H1 (cell line): Measurements from ENCODE around the gene ACTL7A.

ENCODE experiments used
- BACH1 ChIP-seq: IDR thresholded peaks from 2 replicates; pipeline ENCODE4 v1.6.1; 2012; ENCODE audit warnings: low read length, improper control_type of control experiment
- CHD1 ChIP-seq: IDR thresholded peaks from 2 replicates; pipeline ENCODE4 v1.6.1; 2012; ENCODE audit warnings: low read depth, low read length, improper control_type of control experiment
- CREB1 ChIP-seq: IDR thresholded peaks from 2 replicates; pipeline ENCODE4 v1.6.1; 2012; ENCODE audit warnings: inconsistent platforms
- CTCF ChIP-seq, 3 experiments: IDR thresholded peaks; 1 replicate in 2 of 3; 2 replicates in 1 of 3; pipeline versions ENCODE4 v1.5.1 to v1.6.1; 2011; ENCODE audit warnings: low read length in 3 of 3, mild to moderate bottlenecking in 3 of 3, inconsistent platforms in 2 of 3, low read depth in 1 of 3, moderate library complexity in 1 of 3; ENCODE audit not compliant: insufficient read depth in 1 of 3; ENCODE audit errors: control extremely low read depth in 1 of 3
- EZH2 ChIP-seq: fragments of 200-600 bp; sonication (generic); IDR thresholded peaks from 2 replicates; pipeline ENCODE4 v1.7.1; 2012; ENCODE audit warnings: low read depth, mild to moderate bottlenecking, moderate library complexity, low read length, inconsistent platforms; ENCODE audit not compliant: severe bottlenecking
- GABPA ChIP-seq: IDR thresholded peaks from 2 replicates; pipeline ENCODE4 v1.6.1; 2011; ENCODE audit warnings: mild to moderate bottlenecking, low read length, moderate library complexity, borderline replicate concordance; ENCODE audit not compliant: insufficient read depth
- HDAC6 ChIP-seq: IDR thresholded peaks from one replicate; pipeline ENCODE4 v1.7.1; 2012; ENCODE audit warnings: low read depth, mild to moderate bottlenecking, inconsistent platforms, low read length, moderate library complexity
- POLR2A ChIP-seq, 2 experiments: IDR thresholded peaks; 1 replicate in 1 of 2; 2 replicates in 1 of 2; pipeline ENCODE4 v1.6.1; 2011; ENCODE audit warnings: low read depth in 2 of 2, low read length in 2 of 2, mild to moderate bottlenecking in 2 of 2; ENCODE audit errors: control extremely low read depth in 1 of 2
- SP2 ChIP-seq: IDR thresholded peaks from 2 replicates; pipeline ENCODE4 v1.6.1; 2012; ENCODE audit warnings: mild to moderate bottlenecking, low read length, inconsistent platforms
- SP4 ChIP-seq: IDR thresholded peaks from 2 replicates; pipeline ENCODE4 v1.6.1; 2012; ENCODE audit warnings: low read length, inconsistent platforms
- SUZ12 ChIP-seq: fragments of 200-600 bp; sonication (generic); IDR thresholded peaks from 2 replicates; pipeline ENCODE4 v1.6.1; 2012; ENCODE audit warnings: mild to moderate bottlenecking, inconsistent platforms, low read length, moderate library complexity, mixed read lengths
- TAF7 ChIP-seq: optimal IDR thresholded peaks from 2 replicates; pipeline ENCODE3; 2011; ENCODE audit warnings: low read depth, mild to moderate bottlenecking, inconsistent platforms, low read length, moderate library complexity, borderline replicate concordance
- ZNF274 ChIP-seq: IDR thresholded peaks from 2 replicates; pipeline ENCODE4 v1.7.0; 2012; ENCODE audit warnings: low read length, borderline replicate concordance; ENCODE audit errors: extremely low read depth

- no peak for TF ChIP-seq EZH2
- no peak for TF ChIP-seq CTCF (IDR thresholded peaks at IDR 0.05; ENCODE audit: control extremely low read depth in 1 of 3, insufficient read depth in 1 of 3, low read depth in 1 of 3, low read length in 3 of 3)
- TF ChIP-seq CHD1: no peak
- no peak for TF ChIP-seq HDAC6
- TF ChIP-seq SP2: no peak
- TF ChIP-seq TAF7: no peak
- no peak for TF ChIP-seq POLR2A (IDR thresholded peaks at IDR 0.05; ENCODE audit: control extremely low read depth in 1 of 2, low read depth in 2 of 2, low read length in 2 of 2)
- TF ChIP-seq ZNF274: no peak
- TF ChIP-seq CREB1: no peak
- TF ChIP-seq SUZ12: no peak
- no peak for TF ChIP-seq SP4
- no peak for TF ChIP-seq BACH1
- TF ChIP-seq GABPA: no peak
These were observed 49.8 kb downstream of the ACTL7A start for GRCh38 chr9:108911820-108912219.
